ENCODE data around the gene RNASE11.
"Not testable (repeated sequence)": the region's sequence is repeated elsewhere in the genome, so short reads cannot be mapped to it uniquely, and the experiment has no call there.

The RNASE11 gene

DNA sequence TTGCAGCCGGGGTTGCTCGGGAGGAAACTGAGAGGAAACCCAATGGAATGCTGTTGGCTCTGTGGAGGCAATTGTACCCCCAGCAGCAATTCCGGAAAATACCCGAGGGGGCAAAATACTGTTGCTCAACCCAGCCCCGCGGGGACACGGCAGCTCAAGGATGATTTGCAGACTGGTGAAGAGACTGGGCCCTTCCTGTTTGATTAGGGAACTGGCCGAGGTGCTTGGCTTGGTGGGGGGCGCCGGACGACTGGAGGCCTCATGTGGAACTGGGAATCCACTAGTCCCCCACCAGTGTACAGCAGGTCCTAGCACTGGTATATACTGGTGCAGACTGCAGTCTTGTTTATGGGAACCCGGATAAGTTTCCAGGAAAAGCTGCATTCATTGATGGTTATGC lies 13.7 kb upstream of the RNASE11 start:
- H3K36me3 ChIP-seq (ENCODE audit: insufficient read depth, low read depth, low read length) = no peaks in the 10 kb centered on the region
- no peaks in the 10 kb centered on the region for H3K27me3 ChIP-seq (ENCODE audit: insufficient read depth, low read length)
- H3K9me3 ChIP-seq (ENCODE audit: insufficient read depth, low read depth, low read length) = no peaks in the 10 kb centered on the region
- H3K9ac ChIP-seq (ENCODE audit: low read depth, low read length) = no peak overlapping the region
- H3K4me3 ChIP-seq (ENCODE audit: low read length) = no peak overlapping the region
- no peak overlapping the region for H3K27ac ChIP-seq (ENCODE audit: low read length)
- no peaks in the 10 kb centered on the region for H3K4me1 ChIP-seq (ENCODE audit: insufficient read depth, low read length)

DNA sequence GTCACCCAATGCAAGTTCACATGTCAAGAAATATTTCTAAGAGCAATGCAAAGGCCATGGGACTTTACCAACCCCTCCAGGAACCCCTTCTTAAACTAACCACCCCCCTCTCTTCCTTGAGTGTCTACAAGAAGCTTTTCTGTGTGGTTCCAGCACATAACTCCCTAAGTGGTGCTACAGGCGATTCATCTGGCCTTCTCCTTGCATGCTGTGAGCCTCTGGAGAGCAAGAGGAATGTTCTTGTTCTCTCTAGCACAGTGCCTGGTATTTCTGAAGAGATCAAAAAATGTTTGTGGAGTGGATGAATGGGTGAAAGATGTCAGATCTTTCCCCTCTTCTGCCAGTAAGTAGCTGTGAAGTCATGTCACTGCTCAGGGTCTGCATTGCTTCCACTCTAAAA lies 9.3 kb upstream of the RNASE11 start:
- H3K4me1 ChIP-seq (ENCODE audit: insufficient read depth, low read length) = no peaks in the 10 kb centered on the region
- no peaks in the 10 kb centered on the region for H3K27me3 ChIP-seq (ENCODE audit: insufficient read depth, low read length)

DNA sequence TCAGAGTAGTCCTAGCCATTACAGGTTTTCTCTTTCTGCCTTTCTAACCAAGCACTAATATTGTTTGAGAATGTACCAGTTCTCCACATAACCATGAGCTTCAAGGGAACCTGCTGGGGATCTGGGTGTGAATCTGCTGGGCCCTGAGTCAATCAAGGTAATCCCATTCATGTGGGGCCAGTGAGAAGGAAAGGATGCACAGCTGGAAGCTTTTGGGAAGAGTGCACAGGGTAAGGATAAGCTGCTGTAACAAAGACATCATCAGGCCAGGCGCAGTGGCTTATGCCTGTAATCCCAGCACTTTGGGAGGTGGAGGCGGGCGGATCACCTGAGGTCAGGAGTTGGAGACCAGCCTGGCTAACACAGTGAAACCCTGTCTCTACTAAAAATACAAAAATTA lies 7.9 kb upstream of the RNASE11 start:
- H3K4me3 ChIP-seq (ENCODE audit: low read length); H3K27ac ChIP-seq (ENCODE audit: low read length); H3K4me1 ChIP-seq (ENCODE audit: insufficient read depth, low read length); H3K9me3 ChIP-seq (ENCODE audit: insufficient read depth, low read depth, low read length); H3K27me3 ChIP-seq (ENCODE audit: insufficient read depth, low read length); H3K9ac ChIP-seq (ENCODE audit: low read depth, low read length); H3K36me3 ChIP-seq (ENCODE audit: insufficient read depth, low read depth, low read length): not testable (repeated sequence)

More for the DNA sequence above, 9.3 kb upstream of the RNASE11 start:
- no peak overlapping the region for H3K27ac ChIP-seq (ENCODE audit: low read length)
- no peaks in the 10 kb centered on the region for H3K9me3 ChIP-seq (ENCODE audit: insufficient read depth, low read depth, low read length)
- H3K36me3 ChIP-seq (ENCODE audit: insufficient read depth, low read depth, low read length) = no peaks in the 10 kb centered on the region
- H3K4me3 ChIP-seq (ENCODE audit: low read length) = no peak overlapping the region
- H3K9ac ChIP-seq (ENCODE audit: low read depth, low read length) = no peak overlapping the region

DNA sequence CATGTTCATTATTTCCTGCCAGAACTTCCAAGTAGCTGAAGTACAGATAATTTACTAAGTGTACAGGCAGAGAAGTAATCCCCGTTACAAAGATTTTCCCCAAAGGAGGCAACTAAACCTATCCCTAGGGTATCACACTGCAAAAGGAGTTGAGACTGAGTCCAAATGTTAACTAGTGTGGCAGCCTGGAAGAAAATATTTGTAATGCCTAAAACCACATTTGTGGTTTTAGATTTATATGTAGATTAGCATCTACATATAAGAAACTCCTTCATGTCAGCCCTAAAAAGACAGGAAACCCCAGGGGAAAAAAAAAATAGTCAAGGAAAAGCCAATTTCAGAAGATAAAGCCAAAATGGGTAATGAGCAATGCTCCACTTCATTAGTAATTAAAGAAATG lies 4.8 kb upstream of the RNASE11 start:
- Histone ChIP-seq H3K4me3 (ENCODE audit: low read length) (no peak overlapping the region), H3K9me3 (ENCODE audit: insufficient read depth, low read depth, low read length) (no peaks in the 10 kb centered on the region), H3K27me3 (ENCODE audit: insufficient read depth, low read length) (no peaks in the 10 kb centered on the region), H3K27ac (ENCODE audit: low read length) (no peak overlapping the region), H3K4me1 (ENCODE audit: insufficient read depth, low read length) (no peaks in the 10 kb centered on the region), H3K9ac (ENCODE audit: low read depth, low read length) (no peak overlapping the region), H3K36me3 (ENCODE audit: insufficient read depth, low read depth, low read length) (no peaks in the 10 kb centered on the region)

DNA sequence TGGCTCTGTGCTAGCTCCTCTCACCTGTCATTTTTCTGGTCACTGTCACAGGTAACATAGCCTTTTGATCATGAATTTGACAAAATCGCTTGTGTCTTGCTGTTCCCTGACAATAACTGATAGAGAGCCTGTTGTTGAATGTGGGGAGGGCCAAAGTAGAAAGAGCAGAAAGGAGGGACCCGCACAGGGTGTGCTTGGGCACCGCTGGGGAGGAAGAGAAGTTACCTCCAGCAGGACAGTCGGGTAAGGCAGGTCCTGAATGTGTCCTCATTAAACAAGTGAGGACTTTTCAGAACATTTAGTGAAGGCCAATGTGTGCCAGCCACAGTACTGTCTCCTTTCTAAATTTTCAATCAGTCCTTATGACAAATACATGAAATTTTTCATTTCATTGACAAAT lies 3.4 kb upstream of the RNASE11 start, which contains the start of gene RNASE12:
TSS of gene RNASE12 (minus strand) at position 142 of the 400 bp plus-strand sequence. CDS start 653 bp downstream, outside the sequence.
- Histone ChIP-seq H3K9ac (ENCODE audit: low read depth, low read length) (no peak within 1 kb of the TSS), H3K36me3 (ENCODE audit: insufficient read depth, low read depth, low read length) (no peaks in the 10 kb centered on the region), H3K27me3 (ENCODE audit: insufficient read depth, low read length) (no peaks in the 10 kb centered on the region), H3K27ac (ENCODE audit: low read length) (no peak within 1 kb of the TSS), H3K9me3 (ENCODE audit: insufficient read depth, low read depth, low read length) (no peaks in the 10 kb centered on the region), H3K4me1 (ENCODE audit: insufficient read depth, low read length) (no peaks in the 10 kb centered on the region), H3K4me3 (ENCODE audit: low read length) (no peak within 1 kb of the TSS)

- H3K4me3 ChIP-seq (ENCODE audit: low read length) = no peak overlapping the region
- H3K27ac ChIP-seq (ENCODE audit: low read length) = no peak overlapping the region
- peaks cover 41% of the 10 kb centered on the region for H3K4me1 ChIP-seq (ENCODE audit: insufficient read depth, low read length)
- no peaks in the 10 kb centered on the region for H3K9me3 ChIP-seq (ENCODE audit: insufficient read depth, low read depth, low read length)
- H3K27me3 ChIP-seq (ENCODE audit: insufficient read depth, low read length) = no peaks in the 10 kb centered on the region
- H3K36me3 ChIP-seq (ENCODE audit: insufficient read depth, low read depth, low read length) = no peaks in the 10 kb centered on the region
- no peak overlapping the region for H3K9ac ChIP-seq (ENCODE audit: low read depth, low read length)
Measured at GRCh38 chr14:20583908-20584307, 3.9 kb downstream of the RNASE11 start.

- H3K4me1 ChIP-seq (ENCODE audit: insufficient read depth, low read length) = peaks cover 49% of the 10 kb centered on the region
- H3K27me3 ChIP-seq (ENCODE audit: insufficient read depth, low read length) = no peaks in the 10 kb centered on the region
- no peaks in the 10 kb centered on the region for H3K36me3 ChIP-seq (ENCODE audit: insufficient read depth, low read depth, low read length)
- no peak overlapping the region for H3K27ac ChIP-seq (ENCODE audit: low read length)
- no peak overlapping the region for H3K9ac ChIP-seq (ENCODE audit: low read depth, low read length)
- peak overlapping the region; percentile 3; the same call in 1 of the 2 replicates for H3K4me3 ChIP-seq (ENCODE audit: low read length)
- no peaks in the 10 kb centered on the region for H3K9me3 ChIP-seq (ENCODE audit: insufficient read depth, low read depth, low read length)
Measured at GRCh38 chr14:20583142-20583541, 4.7 kb downstream of the RNASE11 start.

DNA sequence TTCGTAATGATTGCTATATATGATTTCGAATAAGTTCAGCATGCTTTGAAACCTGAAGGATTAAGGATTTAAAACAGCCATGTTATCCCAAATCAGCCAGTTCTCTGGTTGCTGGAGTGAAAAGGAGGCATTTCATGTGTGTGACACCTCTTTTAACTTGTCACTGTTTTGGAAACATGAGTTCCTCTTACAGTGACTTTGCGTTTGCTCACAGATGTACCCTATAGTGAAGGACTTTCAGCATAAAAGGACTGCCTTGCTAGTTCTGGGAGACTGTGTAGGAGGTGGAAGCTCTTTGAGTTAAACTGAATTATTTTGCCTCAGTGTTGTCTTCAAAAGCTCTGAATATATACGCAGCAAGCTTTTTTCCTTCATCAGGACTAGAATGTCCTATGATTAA lies 7.6 kb downstream of the RNASE11 start:
- no peak overlapping the region for H3K27ac ChIP-seq (ENCODE audit: low read length)
- no peaks in the 10 kb centered on the region for H3K9me3 ChIP-seq (ENCODE audit: insufficient read depth, low read depth, low read length)
- H3K27me3 ChIP-seq (ENCODE audit: insufficient read depth, low read length) = no peaks in the 10 kb centered on the region
- no peaks in the 10 kb centered on the region for H3K36me3 ChIP-seq (ENCODE audit: insufficient read depth, low read depth, low read length)
- no peak overlapping the region for H3K4me3 ChIP-seq (ENCODE audit: low read length)
- no peak overlapping the region for H3K9ac ChIP-seq (ENCODE audit: low read depth, low read length)
- H3K4me1 ChIP-seq (ENCODE audit: insufficient read depth, low read length) = peaks cover 60% of the 10 kb centered on the region

DNA sequence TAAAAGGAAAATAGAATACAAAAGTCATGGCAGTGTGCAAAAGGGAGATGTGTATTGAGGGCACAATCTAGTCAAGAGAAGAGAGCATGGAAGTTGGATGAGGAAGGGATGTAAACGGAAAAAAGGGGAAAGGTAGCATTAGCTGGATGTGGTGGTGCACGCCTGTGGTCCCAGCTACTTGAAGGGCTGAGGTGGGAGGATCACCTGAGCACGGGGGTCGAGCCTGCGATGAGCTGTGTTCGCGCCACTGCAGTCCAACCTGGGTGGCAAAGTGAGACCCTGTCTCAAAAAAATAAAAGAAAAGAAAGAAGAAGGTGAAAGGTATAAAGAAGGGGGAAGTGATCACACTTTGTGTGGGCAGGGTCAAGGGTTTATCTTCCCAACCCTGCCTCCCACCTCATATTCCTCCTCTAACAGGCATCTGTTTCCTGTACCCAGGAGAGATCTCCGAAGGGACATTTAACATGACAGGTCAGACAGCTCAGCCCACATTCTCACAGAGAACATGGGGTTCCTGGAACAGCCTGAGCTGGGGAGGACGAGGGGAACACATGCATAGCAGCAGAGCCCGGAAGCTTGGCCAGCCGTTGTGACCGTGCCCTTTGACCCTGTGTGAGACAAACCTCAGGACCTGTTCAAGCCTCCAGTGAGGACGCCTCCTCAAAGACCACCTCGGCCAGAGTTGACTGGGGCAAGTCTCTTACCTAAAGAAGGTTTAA lies 8.9 kb downstream of the RNASE11 start:
- Histone ChIP-seq H3K4me1 (ENCODE audit: insufficient read depth, low read length) (peaks cover 52% of the 10 kb centered on the region), H3K36me3 (ENCODE audit: insufficient read depth, low read depth, low read length) (no peaks in the 10 kb centered on the region), H3K9ac (ENCODE audit: low read depth, low read length) (peak overlapping the region; percentile 61; the same call in 1 of the 2 replicates), H3K27ac (ENCODE audit: low read length) (peak overlapping the region; percentile 97), H3K9me3 (ENCODE audit: insufficient read depth, low read depth, low read length) (no peaks in the 10 kb centered on the region), H3K4me3 (ENCODE audit: low read length) (no peak overlapping the region), H3K27me3 (ENCODE audit: insufficient read depth, low read length) (no peaks in the 10 kb centered on the region)

GRCh38 chr14:20578325-20578724 lies 9.5 kb downstream of the RNASE11 start:
- Histone ChIP-seq H3K9ac (ENCODE audit: low read depth, low read length) (peak overlapping the region; percentile 61; the same call in 1 of the 2 replicates), H3K36me3 (ENCODE audit: insufficient read depth, low read depth, low read length) (no peaks in the 10 kb centered on the region), H3K4me3 (ENCODE audit: low read length) (peak overlapping the region; percentile 34; the same call in 1 of the 2 replicates), H3K27ac (ENCODE audit: low read length) (peak overlapping the region; percentile 97), H3K9me3 (ENCODE audit: insufficient read depth, low read depth, low read length) (no peaks in the 10 kb centered on the region), H3K4me1 (ENCODE audit: insufficient read depth, low read length) (peaks cover 46% of the 10 kb centered on the region), H3K27me3 (ENCODE audit: insufficient read depth, low read length) (no peaks in the 10 kb centered on the region)

- not testable (repeated sequence) for H3K9ac ChIP-seq (ENCODE audit: low read depth, low read length); H3K36me3 ChIP-seq (ENCODE audit: insufficient read depth, low read depth, low read length); H3K4me3 ChIP-seq (ENCODE audit: low read length); H3K27me3 ChIP-seq (ENCODE audit: insufficient read depth, low read length); H3K27ac ChIP-seq (ENCODE audit: low read length)
- Histone ChIP-seq H3K9me3 (ENCODE audit: insufficient read depth, low read depth, low read length) (peaks cover 12% of the 10 kb centered on the region), H3K4me1 (ENCODE audit: insufficient read depth, low read length) (peaks cover 11% of the 10 kb centered on the region)
Measured at GRCh38 chr14:20572382-20572990, 15.3 kb downstream of the RNASE11 start.

GRCh38 chr14:20570720-20571119 lies 17.1 kb downstream of the RNASE11 start:
- not testable (repeated sequence) for H3K4me3 ChIP-seq (ENCODE audit: low read length); H3K9ac ChIP-seq (ENCODE audit: low read depth, low read length); H3K27me3 ChIP-seq (ENCODE audit: insufficient read depth, low read length); H3K4me1 ChIP-seq (ENCODE audit: insufficient read depth, low read length); H3K36me3 ChIP-seq (ENCODE audit: insufficient read depth, low read depth, low read length); H3K27ac ChIP-seq (ENCODE audit: low read length)
- peaks cover 12% of the 10 kb centered on the region for H3K9me3 ChIP-seq (ENCODE audit: insufficient read depth, low read depth, low read length)

All from iPS-20b (cell line).